Stimulated activated CD4-positive, alpha-beta T cell treated with anti-CD3 and anti-CD28 coated beads, Interleukin-4, amount 100 ng/mL, for 4 hours (primary cell): ENCODE data around the gene ATN1.
A peak's percentile ranks its signal among the peaks of the same experiment; 100 is the strongest.

Source experiments
- DNase-seq, 2 experiments: peaks; one replicate each; pipeline ENCODE4 v3.0.0-alpha.2; 2020

The ATN1 gene

DNA sequence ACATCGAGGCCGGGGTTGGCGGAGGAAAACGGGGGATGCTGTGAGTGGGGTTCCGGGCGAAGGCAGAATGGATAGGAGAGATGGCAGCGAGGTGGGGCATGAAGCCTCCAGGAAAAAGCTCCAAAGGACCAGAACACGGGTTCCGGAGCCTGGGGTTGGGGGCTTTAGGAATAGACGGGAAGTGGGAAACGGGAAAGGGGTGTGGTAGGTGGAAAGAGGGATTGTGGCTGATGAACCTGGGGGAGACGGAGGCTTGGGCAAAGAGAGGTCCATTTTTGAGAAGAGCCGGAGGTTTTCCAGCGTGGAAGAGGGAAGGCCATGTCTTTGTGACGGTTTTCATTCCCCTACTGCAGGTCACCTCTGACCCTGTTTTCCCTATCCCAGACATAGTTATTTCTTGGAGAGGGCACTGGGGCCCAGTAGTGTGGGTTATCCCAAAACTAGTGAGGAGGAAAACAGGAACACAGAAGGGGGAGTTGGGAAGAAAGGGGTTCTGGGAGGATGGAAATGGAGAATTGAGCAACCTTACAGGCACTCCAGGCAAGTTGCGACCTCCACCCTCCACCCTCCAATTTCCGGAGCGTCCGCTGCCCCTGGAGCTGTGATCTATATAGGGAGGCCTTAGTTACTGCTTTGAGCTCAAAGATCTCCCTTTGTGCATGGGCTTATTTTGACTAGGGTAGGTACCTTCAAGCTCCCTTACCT is 1.1 kb downstream of the ATN1 start:
- no peak for DNase-seq

- DNase-seq, result no peak
These were observed 2.0 kb downstream of the ATN1 start for GRCh38 chr12:6929466-6930452.

DNA sequence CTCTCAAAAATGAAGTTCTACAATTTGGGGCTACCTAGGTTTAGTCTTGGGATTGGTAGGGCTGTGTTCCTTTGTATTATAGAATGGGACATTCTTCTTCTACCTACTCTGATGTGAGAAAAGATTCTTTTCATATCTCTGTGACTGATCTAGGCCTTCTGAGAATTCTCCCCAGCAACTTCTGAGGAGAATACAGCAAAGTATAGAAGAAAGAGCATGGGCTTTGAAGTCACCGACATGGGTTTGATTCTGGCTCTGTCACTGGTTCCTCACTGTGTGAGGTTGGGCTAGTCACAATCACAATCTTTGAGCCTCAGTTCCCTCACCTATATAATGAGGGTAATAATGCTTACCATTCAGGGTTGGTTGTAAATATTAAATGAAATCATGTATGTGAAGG is 5.0 kb downstream of the ATN1 start:
- no peak for DNase-seq

DNA sequence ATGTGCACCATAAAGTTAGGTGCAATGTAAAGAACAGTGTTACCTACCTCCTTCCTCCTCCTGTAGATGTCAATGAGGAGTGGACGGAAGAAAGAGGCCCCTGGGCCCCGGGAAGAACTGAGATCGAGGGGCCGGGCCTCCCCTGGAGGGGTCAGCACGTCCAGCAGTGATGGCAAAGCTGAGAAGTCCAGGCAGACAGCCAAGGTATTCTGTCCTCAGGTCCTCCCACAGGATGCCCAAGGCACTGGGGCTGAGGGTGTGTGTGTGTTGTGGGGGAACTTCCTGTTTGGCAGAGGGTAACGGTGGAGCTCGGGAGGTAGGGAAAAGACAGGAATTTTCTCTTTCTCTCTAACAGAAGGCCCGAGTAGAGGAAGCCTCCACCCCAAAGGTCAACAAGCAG is 6.4 kb downstream of the ATN1 start:
- no peak for DNase-seq

- DNase-seq, result no peak
These were observed 7.8 kb downstream of the ATN1 start for GRCh38 chr12:6935371-6936193.

DNA sequence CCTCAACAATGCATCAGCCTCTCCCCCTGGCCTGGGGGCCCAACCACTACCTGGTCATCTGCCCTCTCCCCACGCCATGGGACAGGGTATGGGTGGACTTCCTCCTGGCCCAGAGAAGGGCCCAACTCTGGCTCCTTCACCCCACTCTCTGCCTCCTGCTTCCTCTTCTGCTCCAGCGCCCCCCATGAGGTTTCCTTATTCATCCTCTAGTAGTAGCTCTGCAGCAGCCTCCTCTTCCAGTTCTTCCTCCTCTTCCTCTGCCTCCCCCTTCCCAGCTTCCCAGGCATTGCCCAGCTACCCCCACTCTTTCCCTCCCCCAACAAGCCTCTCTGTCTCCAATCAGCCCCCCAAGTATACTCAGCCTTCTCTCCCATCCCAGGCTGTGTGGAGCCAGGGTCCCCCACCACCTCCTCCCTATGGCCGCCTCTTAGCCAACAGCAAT is 8.5 kb downstream of the ATN1 start:
- DNase-seq, result no peak

DNA sequence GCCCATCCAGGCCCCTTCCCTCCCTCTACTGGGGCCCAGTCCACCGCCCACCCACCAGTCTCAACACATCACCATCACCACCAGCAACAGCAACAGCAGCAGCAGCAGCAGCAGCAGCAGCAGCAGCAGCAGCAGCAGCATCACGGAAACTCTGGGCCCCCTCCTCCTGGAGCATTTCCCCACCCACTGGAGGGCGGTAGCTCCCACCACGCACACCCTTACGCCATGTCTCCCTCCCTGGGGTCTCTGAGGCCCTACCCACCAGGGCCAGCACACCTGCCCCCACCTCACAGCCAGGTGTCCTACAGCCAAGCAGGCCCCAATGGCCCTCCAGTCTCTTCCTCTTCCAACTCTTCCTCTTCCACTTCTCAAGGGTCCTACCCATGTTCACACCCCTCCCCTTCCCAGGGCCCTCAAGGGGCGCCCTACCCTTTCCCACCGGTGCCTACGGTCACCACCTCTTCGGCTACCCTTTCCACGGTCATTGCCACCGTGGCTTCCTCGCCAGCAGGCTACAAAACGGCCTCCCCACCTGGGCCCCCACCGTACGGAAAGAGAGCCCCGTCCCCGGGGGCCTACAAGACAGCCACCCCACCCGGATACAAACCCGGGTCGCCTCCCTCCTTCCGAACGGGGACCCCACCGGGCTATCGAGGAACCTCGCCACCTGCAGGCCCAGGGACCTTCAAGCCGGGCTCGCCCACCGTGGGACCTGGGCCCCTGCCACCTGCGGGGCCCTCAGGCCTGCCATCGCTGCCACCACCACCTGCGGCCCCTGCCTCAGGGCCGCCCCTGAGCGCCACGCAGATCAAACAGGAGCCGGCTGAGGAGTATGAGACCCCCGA is 9.1 kb downstream of the ATN1 start:
- DNase-seq, result peak; percentile 62 to 81

GRCh38 chr12:6937481-6938352 is 10.0 kb downstream of the ATN1 start:
- peak; percentile 88 to 93 for DNase-seq

GRCh38 chr12:6938353-6939190 is 10.8 kb downstream of the ATN1 start:
- no peak for DNase-seq

DNA sequence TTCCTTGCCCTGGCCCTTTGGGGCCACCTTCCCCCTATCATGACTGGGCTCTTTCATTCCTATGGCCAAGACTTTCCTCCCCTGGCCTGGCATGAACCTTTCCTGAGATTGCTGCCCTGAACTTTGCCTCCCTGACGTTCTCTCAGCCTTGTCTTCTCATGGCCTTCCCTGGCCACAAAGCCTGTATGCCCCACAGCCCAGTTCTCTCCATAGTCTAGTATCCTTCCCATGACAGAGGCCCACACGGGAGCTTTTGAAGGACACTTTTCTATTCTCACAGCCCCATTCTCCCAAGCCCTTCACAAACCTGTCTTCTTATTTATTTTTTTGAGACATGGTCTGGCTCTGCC is 11.4 kb downstream of the ATN1 start:
- no peak for DNase-seq

- no peak for DNase-seq
These were observed 13.5 kb downstream of the ATN1 start for GRCh38 chr12:6941267-6941666.

- no peak for DNase-seq
These were observed 14.0 kb downstream of the ATN1 start for GRCh38 chr12:6941782-6942181.

- DNase-seq, result no peak
These were observed 14.5 kb downstream of the ATN1 start for GRCh38 chr12:6942331-6942665.

- DNase-seq, result peak; percentile 58 to 79
These were observed 15.6 kb downstream of the ATN1 start for GRCh38 chr12:6943389-6943721.

DNA sequence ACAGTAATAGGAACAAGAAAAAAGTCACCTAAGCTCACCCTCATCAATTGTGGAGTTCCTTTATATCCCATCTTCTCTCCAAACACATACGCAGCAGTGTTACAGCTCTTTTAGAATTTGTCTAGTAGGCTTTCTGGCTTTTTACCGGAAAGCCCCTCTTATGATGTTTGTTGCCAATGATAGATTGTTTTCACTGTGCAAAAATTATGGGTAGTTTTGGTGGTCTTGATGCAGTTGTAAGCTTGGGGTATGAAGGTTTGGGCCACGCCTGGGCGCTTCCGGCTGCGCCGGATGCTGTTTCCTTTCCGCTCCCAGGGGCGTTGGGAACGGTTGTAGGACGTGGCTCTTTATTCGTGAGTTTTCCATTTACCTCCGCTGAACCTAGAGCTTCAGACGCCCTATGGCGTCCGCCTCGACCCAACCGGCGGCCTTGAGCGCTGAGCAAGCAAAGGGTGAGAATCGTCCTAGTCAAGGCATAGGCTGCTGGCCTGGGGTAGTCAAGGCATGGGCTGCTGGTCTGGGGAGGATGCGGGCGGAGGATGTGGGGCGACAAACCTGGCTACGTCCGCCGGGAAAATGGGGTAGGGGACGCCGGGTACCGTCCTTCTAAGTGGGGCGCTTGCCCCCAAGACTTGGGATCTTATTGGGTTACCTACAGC is 16.1 kb downstream of the ATN1 start, which contains the start of the genes C12orf57 and RNU7-1:
Gene C12orf57, plus strand, starts transcription at position 301 of the 659 bp plus-strand sequence. Its CDS starts 100 bp downstream, at position 401.
Gene RNU7-1, plus strand, starts transcription at position 95 of the 659 bp plus-strand sequence.
- DNase-seq, result peak; percentile 61 to 67

- DNase-seq, result peak; percentile 79 to 84
These were observed 16.8 kb downstream of the ATN1 start for GRCh38 chr12:6944381-6945186.

DNA sequence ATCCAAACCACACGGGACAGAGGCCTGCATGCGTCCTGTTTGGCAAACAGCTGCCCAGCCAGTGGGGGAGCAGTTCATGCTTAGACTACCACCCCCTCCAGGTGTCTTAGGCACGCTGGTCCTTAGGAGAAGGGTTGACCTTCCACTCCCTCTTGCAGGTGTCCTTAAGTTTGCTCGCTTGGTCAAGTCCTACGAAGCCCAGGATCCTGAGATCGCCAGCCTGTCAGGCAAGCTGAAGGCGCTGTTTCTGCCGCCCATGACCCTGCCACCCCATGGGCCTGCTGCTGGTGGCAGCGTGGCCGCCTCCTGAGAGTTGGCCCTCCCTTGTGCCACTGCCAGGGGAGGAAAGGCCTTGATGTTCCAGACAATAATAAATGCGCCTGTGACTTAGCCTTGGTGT is 17.9 kb downstream of the ATN1 start:
- DNase-seq, result no peak

DNA sequence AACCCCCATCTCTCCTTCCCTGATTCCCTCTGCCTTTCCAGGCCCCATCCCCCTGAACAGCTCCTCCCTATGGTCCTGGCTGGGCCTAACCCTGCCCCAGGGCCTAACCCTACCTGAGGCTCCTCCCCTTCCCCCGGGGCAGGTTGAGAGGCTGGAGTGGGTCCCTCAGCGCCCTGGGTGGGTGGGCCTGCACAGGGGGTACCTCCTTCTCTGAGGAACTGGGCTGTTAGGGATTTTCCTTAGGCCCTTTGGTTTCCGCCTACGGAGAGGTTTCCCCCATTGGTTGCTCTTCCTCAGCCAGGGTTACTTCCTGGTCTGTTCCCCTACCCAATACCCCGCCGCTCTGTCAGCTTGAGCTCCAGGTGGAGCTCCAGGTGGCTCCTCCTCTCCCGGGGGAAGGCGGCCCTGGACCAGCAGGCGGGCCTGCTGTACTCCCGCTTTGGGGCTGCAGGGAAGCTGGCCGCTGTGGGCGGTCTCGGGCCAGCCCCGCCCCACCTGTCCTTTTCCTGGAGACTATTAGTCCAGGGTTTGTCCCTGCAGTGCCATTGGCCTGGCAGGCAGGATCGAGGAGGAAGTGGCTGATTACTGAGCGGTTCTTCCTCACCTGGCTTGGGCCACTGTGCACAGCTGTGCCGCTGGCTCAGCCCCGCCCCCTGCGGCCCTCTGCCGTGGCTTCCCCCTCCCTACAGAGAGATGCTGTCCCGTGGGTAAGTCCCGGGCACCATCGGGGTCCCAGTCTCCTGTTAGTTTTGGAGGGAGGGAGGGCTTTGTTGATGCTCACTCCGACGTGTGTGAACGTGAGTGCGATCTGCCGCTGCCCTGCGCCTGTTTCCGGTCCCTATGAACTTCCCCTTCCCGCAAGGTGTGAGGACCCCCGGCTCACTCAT is 18.5 kb downstream of the ATN1 start:
- peak; percentile 47 to 52 for DNase-seq
